ENCODE measurements around the gene RCAN2. TPM values are rescaled to one million over a fixed set of nuclear protein-coding genes. Genes with fewer than 3 reads are reported as not detected.

RCAN2 gene
- total and polyA plus RNA-seq, 2 donors (not counting 3 experiments of a cell fraction or from before 2014, with no cell fraction given) = 0.07 to 0.33 TPM

- no peaks in the 10 kb centered on the region for H4K20me1 ChIP-seq (replicated peaks; ENCODE audit: control insufficient read depth, extremely low read depth, insufficient read depth, low read length)
- CTCF ChIA-PET = interaction anchor here (0.7 to 1.0 kb wide), 2 partner anchors 29 to 91 kb away, joined by 3 read pairs; no protein-coding TSS in a partner anchor
- H3K4me2 ChIP-seq (ENCODE audit: insufficient read depth, low read length) = peak overlapping the region; percentile 86
- H3K4me3 ChIP-seq (replicated peaks in 1 of 3; ENCODE audit: insufficient read depth in 1 of 3, low read depth in 1 of 3, low read length in 3 of 3) = no peak overlapping the region
- H2AFZ ChIP-seq (ENCODE audit: low read depth, low read length) = no peak overlapping the region
- dilution Hi-C loops (cut with MboI; ENCODE audit: extremely low pct_ligation_motif_present, low sequenced_read_pairs) = no loop called here
- DNase-seq (ENCODE audit: low read depth, low spot score) (peak; percentile 14), FAIRE-seq (no peak)
- no peaks in the 10 kb centered on the region for H3K36me3 ChIP-seq (ENCODE audit: control insufficient read depth in 2 of 2, extremely low read depth in 1 of 2, insufficient read depth in 2 of 2, low read length in 2 of 2)
- no peaks in the 10 kb centered on the region for H3K9me3 ChIP-seq (replicated peaks; ENCODE audit: control insufficient read depth, insufficient read depth, low read length)
- H3K27me3 ChIP-seq (ENCODE audit: control insufficient read depth in 2 of 2, insufficient read depth in 2 of 2, low read length in 2 of 2) = peaks cover 5 to 18% of the 10 kb centered on the region in 2 experiments
- TF ChIP-seq POLR2AphosphoS5 (IDR thresholded peaks at IDR 0.05; ENCODE audit: insufficient read depth, low read depth, low read length) = no peak
- TF ChIP-seq, protein P1, sequence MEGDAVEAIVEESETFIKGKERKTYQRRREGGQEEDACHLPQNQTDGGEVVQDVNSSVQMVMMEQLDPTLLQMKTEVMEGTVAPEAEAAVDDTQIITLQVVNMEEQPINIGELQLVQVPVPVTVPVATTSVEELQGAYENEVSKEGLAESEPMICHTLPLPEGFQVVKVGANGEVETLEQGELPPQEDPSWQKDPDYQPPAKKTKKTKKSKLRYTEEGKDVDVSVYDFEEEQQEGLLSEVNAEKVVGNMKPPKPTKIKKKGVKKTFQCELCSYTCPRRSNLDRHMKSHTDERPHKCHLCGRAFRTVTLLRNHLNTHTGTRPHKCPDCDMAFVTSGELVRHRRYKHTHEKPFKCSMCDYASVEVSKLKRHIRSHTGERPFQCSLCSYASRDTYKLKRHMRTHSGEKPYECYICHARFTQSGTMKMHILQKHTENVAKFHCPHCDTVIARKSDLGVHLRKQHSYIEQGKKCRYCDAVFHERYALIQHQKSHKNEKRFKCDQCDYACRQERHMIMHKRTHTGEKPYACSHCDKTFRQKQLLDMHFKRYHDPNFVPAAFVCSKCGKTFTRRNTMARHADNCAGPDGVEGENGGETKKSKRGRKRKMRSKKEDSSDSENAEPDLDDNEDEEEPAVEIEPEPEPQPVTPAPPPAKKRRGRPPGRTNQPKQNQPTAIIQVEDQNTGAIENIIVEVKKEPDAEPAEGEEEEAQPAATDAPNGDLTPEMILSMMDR (IDR thresholded peaks at IDR 0.05; ENCODE audit: extremely low read depth in 1 of 2, insufficient read depth in 1 of 2, low read depth in 1 of 2, low read length in 2 of 2) = no peak
- TF ChIP-seq MYC (IDR thresholded peaks at IDR 0.05; ENCODE audit: low read depth, low read length) = no peak
- TF ChIP-seq POLR2A (IDR thresholded peaks at IDR 0.05; ENCODE audit: low read depth, low read length) = no peak
- no peak for TF ChIP-seq GATA2 (IDR thresholded peaks at IDR 0.05; ENCODE audit: insufficient read depth, insufficient read length, low read depth, low read length)
- TF ChIP-seq JUN (IDR thresholded peaks at IDR 0.05; ENCODE audit: borderline replicate concordance, insufficient read depth, insufficient read length, low read depth) = no peak
- TF ChIP-seq FOS (IDR thresholded peaks at IDR 0.05; ENCODE audit: borderline replicate concordance, insufficient read depth, low read length) = no peak
- no peak for TF ChIP-seq EZH2 (IDR thresholded peaks at IDR 0.05; ENCODE audit: borderline replicate concordance, low read depth, low read length, severe bottlenecking)
- intact Hi-C loops (cut with micrococcal nuclease) = loop anchor here (1.0 to 2.0 kb wide), 3 partner anchors 28 to 756 kb away; no protein-coding TSS in a partner anchor
- no peak overlapping the region for H3K27ac ChIP-seq (ENCODE audit: insufficient read depth, low read depth, low read length)
- no peaks in the 10 kb centered on the region for H3K79me2 ChIP-seq (ENCODE audit: control insufficient read depth, insufficient read depth, low read length)
- no peaks in the 10 kb centered on the region for H3K9me1 ChIP-seq (replicated peaks; ENCODE audit: control insufficient read depth, extremely low read depth, insufficient read depth, low read length)
- H3K4me1 ChIP-seq (ENCODE audit: control insufficient read depth, extremely low read depth, insufficient read depth, low read length) = peaks cover 31% of the 10 kb centered on the region
- no TSS peak for BruUV-seq (replicated peaks)
- no peak overlapping the region for H3K9ac ChIP-seq (replicated peaks; ENCODE audit: extremely low read depth, insufficient read depth, low read length)
- POLR2A ChIA-PET = no interaction called here
These were observed 200.0 kb downstream of the RCAN2 start for GRCh38 chr6:46291275-46291633.
